ENCODE measurements around the gene NR2F1-AS1. TPM values are rescaled to one million over a fixed set of nuclear protein-coding genes. Genes with fewer than 3 reads are reported as not detected.

NR2F1-AS1 gene
- total and polyA plus RNA-seq, 2 experiments from 2014 or later, result 0.59 to 4.5 TPM

DNA sequence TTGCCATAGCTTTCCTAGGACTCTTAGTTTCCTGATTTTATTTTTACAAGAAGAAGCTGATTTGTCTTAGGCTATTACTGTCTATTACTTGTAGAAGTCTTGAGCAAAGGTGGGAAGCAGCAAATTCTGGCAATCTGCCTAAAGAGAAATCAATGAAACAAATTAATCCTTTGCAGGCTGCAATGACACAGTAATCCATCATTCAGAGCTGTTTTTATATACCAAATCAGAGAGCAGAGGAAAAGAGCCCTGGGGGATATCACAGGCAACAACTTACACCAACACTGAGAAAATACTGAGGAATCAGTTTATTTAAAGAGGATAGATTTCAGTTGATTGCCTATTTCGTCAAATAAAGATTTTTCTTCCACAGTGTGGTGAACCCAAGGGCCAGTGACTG lies 13.6 kb downstream of the NR2F1-AS1 start (continued):
- TF ChIP-seq ZNF331 (CRISPR knock-in tag; IDR thresholded peaks at IDR 0.05; ENCODE audit: low read depth) (no peak), EZH2phosphoT487 (IDR thresholded peaks at IDR 0.05; ENCODE audit: unreplicated experiment) (no peak), EZH2 (IDR thresholded peaks at IDR 0.05; ENCODE audit: low read depth, unreplicated experiment) (no peak), STAT1 (IDR thresholded peaks at IDR 0.05; ENCODE audit: unreplicated experiment) (no peak), POLR2AphosphoS5 (IDR thresholded peaks at IDR 0.05; ENCODE audit: low read depth) (no peak)
- TF ChIP-seq, protein P1, sequence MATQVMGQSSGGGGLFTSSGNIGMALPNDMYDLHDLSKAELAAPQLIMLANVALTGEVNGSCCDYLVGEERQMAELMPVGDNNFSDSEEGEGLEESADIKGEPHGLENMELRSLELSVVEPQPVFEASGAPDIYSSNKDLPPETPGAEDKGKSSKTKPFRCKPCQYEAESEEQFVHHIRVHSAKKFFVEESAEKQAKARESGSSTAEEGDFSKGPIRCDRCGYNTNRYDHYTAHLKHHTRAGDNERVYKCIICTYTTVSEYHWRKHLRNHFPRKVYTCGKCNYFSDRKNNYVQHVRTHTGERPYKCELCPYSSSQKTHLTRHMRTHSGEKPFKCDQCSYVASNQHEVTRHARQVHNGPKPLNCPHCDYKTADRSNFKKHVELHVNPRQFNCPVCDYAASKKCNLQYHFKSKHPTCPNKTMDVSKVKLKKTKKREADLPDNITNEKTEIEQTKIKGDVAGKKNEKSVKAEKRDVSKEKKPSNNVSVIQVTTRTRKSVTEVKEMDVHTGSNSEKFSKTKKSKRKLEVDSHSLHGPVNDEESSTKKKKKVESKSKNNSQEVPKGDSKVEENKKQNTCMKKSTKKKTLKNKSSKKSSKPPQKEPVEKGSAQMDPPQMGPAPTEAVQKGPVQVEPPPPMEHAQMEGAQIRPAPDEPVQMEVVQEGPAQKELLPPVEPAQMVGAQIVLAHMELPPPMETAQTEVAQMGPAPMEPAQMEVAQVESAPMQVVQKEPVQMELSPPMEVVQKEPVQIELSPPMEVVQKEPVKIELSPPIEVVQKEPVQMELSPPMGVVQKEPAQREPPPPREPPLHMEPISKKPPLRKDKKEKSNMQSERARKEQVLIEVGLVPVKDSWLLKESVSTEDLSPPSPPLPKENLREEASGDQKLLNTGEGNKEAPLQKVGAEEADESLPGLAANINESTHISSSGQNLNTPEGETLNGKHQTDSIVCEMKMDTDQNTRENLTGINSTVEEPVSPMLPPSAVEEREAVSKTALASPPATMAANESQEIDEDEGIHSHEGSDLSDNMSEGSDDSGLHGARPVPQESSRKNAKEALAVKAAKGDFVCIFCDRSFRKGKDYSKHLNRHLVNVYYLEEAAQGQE (IDR thresholded peaks at IDR 0.05; ENCODE audit: unreplicated experiment), result no peak

- H3K79me2 ChIP-seq (replicated peaks; ENCODE audit: insufficient read depth), result no peaks in the 10 kb centered on the region
- Mint-ChIP-seq H3K4me1 (peaks cover 13% of the 10 kb centered on the region), H3K36me3 (ENCODE audit: low read depth) (no peaks in the 10 kb centered on the region), H3K27ac (no peak overlapping the region), H3K4me3 (no peak overlapping the region), H3K27me3 (ENCODE audit: insufficient read depth, low read depth, poor library complexity) (peaks cover 26% of the 10 kb centered on the region), H3K9me3 (no peaks in the 10 kb centered on the region)
- no peaks in the 10 kb centered on the region for H4K20me1 ChIP-seq (replicated peaks; ENCODE audit: insufficient read depth)
- no peak for ATAC-seq
- H2AFZ ChIP-seq, result no peak overlapping the region
- no peak for DNase-seq (ENCODE audit: low spot score)
- H3K4me3 ChIP-seq, result no peak overlapping the region
- no peaks in the 10 kb centered on the region for H3K9me2 ChIP-seq (ENCODE audit: insufficient read depth)
- peaks cover 47% of the 10 kb centered on the region for H3K27me3 ChIP-seq (ENCODE audit: insufficient read depth)
- H3K4me1 ChIP-seq (ENCODE audit: insufficient read depth), result peaks cover 14% of the 10 kb centered on the region
- peaks cover 12% of the 10 kb centered on the region; the same call in 1 of the 2 replicates for H3F3A ChIP-seq (replicated peaks; ENCODE audit: low read depth)
- no peak overlapping the region for H3K4me2 ChIP-seq
- H3K27ac ChIP-seq (ENCODE audit: low read depth), result no peak overlapping the region
- no peaks in the 10 kb centered on the region for H3K36me3 ChIP-seq (ENCODE audit: insufficient read depth)
- TF ChIP-seq EZH2 (IDR thresholded peaks at IDR 0.05; ENCODE audit: low read depth, unreplicated experiment), result no peak
- TF ChIP-seq, protein P2, sequence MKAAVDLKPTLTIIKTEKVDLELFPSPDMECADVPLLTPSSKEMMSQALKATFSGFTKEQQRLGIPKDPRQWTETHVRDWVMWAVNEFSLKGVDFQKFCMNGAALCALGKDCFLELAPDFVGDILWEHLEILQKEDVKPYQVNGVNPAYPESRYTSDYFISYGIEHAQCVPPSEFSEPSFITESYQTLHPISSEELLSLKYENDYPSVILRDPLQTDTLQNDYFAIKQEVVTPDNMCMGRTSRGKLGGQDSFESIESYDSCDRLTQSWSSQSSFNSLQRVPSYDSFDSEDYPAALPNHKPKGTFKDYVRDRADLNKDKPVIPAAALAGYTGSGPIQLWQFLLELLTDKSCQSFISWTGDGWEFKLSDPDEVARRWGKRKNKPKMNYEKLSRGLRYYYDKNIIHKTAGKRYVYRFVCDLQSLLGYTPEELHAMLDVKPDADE (IDR thresholded peaks at IDR 0.05), result no peak
- TF ChIP-seq CREB1 (CRISPR knock-in tag; IDR thresholded peaks at IDR 0.05; ENCODE audit: low read depth), result no peak
- TF ChIP-seq JUNB (IDR thresholded peaks at IDR 0.05; ENCODE audit: unreplicated experiment), result no peak
- TF ChIP-seq CTCF (conservative IDR thresholded peaks at IDR 0.05; ENCODE audit: low read depth in 2 of 2), result no peak
- no peak for TF ChIP-seq EZH2phosphoT487 (IDR thresholded peaks at IDR 0.05; ENCODE audit: unreplicated experiment)
- TF ChIP-seq STAT1 (IDR thresholded peaks at IDR 0.05; ENCODE audit: unreplicated experiment), result no peak
- TF ChIP-seq ZNF331 (CRISPR knock-in tag; IDR thresholded peaks at IDR 0.05; ENCODE audit: low read depth), result no peak
- no peak for TF ChIP-seq ZNF114 (CRISPR knock-in tag; IDR thresholded peaks at IDR 0.05)
- TF ChIP-seq POLR2AphosphoS5 (IDR thresholded peaks at IDR 0.05; ENCODE audit: low read depth), result no peak
- TF ChIP-seq, protein P3, sequence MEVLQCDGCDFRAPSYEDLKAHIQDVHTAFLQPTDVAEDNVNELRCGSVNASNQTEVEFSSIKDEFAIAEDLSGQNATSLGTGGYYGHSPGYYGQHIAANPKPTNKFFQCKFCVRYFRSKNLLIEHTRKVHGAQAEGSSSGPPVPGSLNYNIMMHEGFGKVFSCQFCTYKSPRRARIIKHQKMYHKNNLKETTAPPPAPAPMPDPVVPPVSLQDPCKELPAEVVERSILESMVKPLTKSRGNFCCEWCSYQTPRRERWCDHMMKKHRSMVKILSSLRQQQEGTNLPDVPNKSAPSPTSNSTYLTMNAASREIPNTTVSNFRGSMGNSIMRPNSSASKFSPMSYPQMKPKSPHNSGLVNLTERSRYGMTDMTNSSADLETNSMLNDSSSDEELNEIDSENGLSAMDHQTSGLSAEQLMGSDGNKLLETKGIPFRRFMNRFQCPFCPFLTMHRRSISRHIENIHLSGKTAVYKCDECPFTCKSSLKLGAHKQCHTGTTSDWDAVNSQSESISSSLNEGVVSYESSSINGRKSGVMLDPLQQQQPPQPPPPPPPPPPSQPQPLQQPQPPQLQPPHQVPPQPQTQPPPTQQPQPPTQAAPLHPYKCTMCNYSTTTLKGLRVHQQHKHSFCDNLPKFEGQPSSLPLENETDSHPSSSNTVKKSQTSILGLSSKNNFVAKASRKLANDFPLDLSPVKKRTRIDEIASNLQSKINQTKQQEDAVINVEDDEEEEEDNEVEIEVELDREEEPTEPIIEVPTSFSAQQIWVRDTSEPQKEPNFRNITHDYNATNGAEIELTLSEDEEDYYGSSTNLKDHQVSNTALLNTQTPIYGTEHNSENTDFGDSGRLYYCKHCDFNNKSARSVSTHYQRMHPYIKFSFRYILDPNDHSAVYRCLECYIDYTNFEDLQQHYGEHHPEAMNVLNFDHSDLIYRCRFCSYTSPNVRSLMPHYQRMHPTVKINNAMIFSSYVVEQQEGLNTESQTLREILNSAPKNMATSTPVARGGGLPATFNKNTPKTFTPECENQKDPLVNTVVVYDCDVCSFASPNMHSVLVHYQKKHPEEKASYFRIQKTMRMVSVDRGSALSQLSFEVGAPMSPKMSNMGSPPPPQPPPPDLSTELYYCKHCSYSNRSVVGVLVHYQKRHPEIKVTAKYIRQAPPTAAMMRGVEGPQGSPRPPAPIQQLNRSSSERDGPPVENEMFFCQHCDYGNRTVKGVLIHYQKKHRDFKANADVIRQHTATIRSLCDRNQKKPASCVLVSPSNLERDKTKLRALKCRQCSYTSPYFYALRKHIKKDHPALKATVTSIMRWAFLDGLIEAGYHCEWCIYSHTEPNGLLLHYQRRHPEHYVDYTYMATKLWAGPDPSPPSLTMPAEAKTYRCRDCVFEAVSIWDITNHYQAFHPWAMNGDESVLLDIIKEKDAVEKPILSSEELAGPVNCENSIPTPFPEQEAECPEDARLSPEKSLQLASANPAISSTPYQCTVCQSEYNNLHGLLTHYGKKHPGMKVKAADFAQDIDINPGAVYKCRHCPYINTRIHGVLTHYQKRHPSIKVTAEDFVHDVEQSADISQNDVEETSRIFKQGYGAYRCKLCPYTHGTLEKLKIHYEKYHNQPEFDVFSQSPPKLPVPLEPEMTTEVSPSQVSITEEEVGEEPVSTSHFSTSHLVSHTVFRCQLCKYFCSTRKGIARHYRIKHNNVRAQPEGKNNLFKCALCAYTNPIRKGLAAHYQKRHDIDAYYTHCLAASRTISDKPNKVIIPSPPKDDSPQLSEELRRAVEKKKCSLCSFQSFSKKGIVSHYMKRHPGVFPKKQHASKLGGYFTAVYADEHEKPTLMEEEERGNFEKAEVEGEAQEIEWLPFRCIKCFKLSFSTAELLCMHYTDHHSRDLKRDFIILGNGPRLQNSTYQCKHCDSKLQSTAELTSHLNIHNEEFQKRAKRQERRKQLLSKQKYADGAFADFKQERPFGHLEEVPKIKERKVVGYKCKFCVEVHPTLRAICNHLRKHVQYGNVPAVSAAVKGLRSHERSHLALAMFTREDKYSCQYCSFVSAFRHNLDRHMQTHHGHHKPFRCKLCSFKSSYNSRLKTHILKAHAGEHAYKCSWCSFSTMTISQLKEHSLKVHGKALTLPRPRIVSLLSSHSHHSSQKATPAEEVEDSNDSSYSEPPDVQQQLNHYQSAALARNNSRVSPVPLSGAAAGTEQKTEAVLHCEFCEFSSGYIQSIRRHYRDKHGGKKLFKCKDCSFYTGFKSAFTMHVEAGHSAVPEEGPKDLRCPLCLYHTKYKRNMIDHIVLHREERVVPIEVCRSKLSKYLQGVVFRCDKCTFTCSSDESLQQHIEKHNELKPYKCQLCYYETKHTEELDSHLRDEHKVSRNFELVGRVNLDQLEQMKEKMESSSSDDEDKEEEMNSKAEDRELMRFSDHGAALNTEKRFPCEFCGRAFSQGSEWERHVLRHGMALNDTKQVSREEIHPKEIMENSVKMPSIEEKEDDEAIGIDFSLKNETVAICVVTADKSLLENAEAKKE (CRISPR knock-in tag; IDR thresholded peaks at IDR 0.05), result no peak
Observed at GRCh38 chr5:93566091-93566490, 14.9 kb downstream of the NR2F1-AS1 start.
